HG02623 (cell line): Measurements from ENCODE around the gene FKBP1A.

Source experiments
- ATAC-seq: cut with Tn5 transposase; IDR thresholded peaks from one replicate; pipeline ENCODE4 v1.9.1; 2021; ENCODE audit warnings: moderate library complexity; ENCODE audit not compliant: unreplicated experiment

The FKBP1A gene

DNA sequence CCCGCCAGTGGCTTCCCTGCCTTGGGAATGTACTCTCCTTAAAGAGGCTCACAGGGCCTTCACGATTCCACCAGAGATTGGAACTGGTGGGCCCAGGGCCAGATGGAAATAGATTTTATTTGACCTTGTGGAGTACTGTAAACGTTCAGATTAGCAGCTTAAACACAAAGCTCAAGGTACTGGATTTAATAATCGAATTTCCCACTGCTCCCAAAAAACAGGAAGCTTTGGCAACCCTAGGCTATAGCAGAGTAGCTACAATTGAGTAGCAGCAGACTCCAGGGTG lies 71.3 kb downstream of the FKBP1A start:
- ATAC-seq: no peak

DNA sequence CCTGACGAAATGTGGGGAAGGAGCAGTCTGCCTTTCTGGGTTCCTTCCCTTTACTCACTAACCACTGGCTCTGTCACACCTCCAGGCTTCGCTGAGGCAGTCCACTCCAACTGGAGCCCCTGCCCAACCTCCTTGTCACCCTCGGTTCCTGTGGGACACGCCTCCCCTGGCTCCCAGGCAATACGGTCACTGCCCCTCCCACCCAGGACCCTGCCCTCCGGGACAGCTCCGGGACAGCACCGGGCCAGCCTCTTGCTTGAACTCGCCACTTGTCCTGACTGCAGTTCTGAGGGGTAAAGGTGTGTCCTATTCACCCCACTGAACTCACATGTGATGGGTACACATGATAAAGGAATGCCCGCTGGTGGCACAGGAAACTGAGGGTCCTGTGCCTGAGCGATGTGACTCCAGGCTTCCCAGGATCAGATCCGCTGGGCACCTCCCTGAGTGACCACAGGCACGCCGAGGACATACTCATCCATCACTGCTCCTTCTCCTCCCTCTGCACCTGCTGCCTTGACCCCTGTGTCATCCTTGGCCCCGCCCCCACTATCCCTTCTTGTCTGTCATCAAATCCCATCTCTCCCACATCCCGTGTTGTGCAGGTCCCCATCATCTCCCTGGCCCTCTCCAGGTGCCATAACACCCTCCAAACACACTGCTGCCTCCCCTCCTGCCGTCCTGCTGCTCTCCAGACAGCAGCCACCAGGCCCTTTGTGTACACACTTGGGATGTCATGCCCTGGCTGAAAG lies 71.8 kb downstream of the FKBP1A start:
- ATAC-seq: no peak

GRCh38 chr20:1320016-1320415 lies 72.8 kb downstream of the FKBP1A start:
- no peak for ATAC-seq

GRCh38 chr20:1319462-1319861 lies 73.4 kb downstream of the FKBP1A start:
- no peak for ATAC-seq

DNA sequence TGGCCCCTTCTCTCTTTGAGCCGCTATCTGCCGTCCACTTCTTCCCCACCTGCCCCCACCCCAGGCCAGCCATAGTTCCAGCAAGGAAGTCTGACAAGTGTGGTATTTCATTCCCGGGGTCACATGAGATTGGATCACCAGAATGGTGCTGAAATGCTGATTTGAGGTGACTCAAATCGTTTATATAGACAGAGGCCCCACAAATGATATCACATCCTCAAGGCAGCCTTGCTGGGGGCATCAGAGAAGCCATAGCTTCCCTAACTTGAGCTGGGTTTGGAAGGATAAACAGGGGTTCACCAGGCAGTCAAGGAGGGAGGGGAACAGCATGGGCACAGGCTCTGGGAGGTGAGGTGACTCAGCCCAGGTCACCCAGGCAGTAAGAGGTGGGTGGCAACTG lies 73.8 kb downstream of the FKBP1A start:
- no peak for ATAC-seq
